Measurements from ENCODE around the gene SFTPB. TPM values are rescaled to one million over a fixed set of nuclear protein-coding genes. Genes with fewer than 3 reads are reported as not detected.

SFTPB gene
- total RNA-seq, 1 experiment from 2014 or later = 7.6 TPM

DNA sequence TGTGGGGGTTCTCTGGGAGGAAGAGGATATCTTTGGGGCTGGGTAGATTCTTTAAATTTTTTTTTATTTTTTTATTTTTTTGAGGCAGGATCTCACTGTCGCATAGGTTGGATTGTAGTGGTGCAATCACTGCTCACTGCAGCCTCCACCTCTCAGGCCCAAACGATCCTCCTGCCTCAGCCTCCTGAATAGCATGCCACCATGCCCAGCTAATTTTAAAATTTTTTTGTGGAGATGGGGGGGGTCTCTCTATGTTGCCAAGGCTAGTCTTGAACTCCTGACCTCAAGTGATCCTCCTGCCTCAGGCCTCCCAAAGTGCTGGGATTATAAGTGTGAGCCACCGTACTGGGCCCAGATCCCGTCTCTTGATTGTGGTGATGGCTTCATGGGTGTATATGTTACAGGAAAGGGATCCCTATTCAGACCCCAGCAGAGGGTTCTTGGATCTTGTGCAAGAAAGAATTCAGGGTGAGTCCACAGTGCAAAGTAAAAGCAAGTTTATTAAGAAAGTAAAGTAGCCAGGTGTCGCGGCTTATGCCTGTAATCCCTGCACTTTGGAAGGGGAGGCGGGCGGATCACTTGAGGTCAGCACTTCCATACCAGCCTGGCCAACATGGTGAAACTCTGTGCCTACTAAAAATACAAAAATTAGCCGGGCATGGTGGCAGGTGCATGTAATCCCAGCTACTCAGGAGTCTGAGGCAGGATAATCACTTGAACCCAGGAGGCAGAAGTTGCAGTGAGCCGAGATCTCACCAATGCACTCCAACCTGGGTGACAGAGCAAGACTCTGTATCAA is 54.1 kb downstream of the SFTPB start (continued):
- TF ChIP-seq, protein P1, sequence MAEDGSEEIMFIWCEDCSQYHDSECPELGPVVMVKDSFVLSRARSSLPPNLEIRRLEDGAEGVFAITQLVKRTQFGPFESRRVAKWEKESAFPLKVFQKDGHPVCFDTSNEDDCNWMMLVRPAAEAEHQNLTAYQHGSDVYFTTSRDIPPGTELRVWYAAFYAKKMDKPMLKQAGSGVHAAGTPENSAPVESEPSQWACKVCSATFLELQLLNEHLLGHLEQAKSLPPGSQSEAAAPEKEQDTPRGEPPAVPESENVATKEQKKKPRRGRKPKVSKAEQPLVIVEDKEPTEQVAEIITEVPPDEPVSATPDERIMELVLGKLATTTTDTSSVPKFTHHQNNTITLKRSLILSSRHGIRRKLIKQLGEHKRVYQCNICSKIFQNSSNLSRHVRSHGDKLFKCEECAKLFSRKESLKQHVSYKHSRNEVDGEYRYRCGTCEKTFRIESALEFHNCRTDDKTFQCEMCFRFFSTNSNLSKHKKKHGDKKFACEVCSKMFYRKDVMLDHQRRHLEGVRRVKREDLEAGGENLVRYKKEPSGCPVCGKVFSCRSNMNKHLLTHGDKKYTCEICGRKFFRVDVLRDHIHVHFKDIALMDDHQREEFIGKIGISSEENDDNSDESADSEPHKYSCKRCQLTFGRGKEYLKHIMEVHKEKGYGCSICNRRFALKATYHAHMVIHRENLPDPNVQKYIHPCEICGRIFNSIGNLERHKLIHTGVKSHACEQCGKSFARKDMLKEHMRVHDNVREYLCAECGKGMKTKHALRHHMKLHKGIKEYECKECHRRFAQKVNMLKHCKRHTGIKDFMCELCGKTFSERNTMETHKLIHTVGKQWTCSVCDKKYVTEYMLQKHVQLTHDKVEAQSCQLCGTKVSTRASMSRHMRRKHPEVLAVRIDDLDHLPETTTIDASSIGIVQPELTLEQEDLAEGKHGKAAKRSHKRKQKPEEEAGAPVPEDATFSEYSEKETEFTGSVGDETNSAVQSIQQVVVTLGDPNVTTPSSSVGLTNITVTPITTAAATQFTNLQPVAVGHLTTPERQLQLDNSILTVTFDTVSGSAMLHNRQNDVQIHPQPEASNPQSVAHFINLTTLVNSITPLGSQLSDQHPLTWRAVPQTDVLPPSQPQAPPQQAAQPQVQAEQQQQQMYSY (CRISPR knock-in tag; IDR thresholded peaks at IDR 0.05) = no peak

DNA sequence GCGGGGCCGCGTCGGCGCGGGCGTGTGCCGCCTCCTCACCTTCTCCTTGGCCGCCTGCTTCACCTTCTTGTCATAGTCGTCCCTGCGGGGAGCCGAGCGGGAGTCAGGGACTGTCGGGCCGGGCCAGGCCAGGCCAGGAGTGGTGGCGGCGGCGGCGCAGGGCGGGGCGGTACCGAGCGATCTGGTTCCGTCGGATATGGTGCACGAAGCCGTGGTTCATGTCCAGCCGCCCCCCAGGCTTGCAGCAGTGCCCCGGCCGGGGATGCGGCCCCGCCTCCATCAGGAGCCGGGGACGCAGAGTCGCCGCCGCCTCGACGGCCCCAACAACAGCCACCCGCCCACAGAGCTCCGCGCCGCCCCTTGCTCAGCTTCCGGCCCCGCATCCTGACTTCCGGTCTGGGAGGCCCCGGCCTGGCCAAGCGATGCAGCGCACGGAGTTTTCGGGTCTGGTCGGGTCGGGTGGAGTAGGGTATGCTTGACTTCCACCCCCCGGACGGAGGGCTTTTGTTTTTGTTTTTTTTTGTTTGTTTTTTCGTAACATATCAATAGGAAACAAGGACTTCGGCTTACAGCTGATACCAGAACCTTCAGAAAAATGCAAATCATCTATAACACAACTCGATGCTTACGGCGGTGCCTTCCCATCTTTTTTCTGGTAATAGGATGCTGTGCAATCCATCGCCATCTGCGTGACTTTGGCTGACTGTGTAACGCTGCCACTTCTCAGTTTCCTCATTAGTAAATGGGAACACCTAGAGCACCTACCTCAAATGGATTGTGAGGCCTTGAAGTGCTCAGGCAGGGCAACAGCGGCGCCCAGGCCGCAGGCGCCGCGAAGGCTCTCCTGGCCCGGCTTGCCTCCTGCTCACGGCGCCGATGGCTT is 56.1 kb downstream of the SFTPB start, which contains the start of gene C2orf68:
Gene C2orf68 (minus strand): TSS at position 362 of the 883 bp plus-strand sequence. CDS start 82 bp downstream, at position 280.
- Mint-ChIP-seq H3K9me3 (no peaks in the 10 kb centered on the region), H3K36me3 (peaks cover 24% of the 10 kb centered on the region), H3K27ac (peak within 1 kb of the TSS; percentile 96), H3K4me3 (peak within 1 kb of the TSS; percentile 98), H3K27me3 (ENCODE audit: low read depth) (no peaks in the 10 kb centered on the region), H3K4me1 (peaks cover 4% of the 10 kb centered on the region; the same call in 1 of the 2 replicates)
- ChIA-PET POLR2A (interaction anchor here (0.6 to 1.4 kb wide), 10 partner anchors 8 to 258 kb away, joined by 3 to 8 read pairs (median 3); partner anchors contain the start of genes ELMOD3, GGCX, RETSAT and SH2D6), CTCF (interaction anchor here (0.7 to 2.9 kb wide), 5 partner anchors 9 to 158 kb away, joined by 3 to 17 read pairs (median 3); partner anchors contain the start of gene TMEM150A)
- ATAC-seq (peak; percentile 85), DNase-seq (ENCODE audit: low spot score) (peak; percentile 92)
- TF ChIP-seq, protein P2, sequence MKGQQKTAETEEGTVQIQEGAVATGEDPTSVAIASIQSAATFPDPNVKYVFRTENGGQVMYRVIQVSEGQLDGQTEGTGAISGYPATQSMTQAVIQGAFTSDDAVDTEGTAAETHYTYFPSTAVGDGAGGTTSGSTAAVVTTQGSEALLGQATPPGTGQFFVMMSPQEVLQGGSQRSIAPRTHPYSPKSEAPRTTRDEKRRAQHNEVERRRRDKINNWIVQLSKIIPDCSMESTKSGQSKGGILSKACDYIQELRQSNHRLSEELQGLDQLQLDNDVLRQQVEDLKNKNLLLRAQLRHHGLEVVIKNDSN (CRISPR knock-in tag; IDR thresholded peaks at IDR 0.05) = peak; percentile 53
- no peak for TF ChIP-seq TCF7 (CRISPR knock-in tag; IDR thresholded peaks at IDR 0.05; ENCODE audit: low read depth)
- TF ChIP-seq, protein P3, sequence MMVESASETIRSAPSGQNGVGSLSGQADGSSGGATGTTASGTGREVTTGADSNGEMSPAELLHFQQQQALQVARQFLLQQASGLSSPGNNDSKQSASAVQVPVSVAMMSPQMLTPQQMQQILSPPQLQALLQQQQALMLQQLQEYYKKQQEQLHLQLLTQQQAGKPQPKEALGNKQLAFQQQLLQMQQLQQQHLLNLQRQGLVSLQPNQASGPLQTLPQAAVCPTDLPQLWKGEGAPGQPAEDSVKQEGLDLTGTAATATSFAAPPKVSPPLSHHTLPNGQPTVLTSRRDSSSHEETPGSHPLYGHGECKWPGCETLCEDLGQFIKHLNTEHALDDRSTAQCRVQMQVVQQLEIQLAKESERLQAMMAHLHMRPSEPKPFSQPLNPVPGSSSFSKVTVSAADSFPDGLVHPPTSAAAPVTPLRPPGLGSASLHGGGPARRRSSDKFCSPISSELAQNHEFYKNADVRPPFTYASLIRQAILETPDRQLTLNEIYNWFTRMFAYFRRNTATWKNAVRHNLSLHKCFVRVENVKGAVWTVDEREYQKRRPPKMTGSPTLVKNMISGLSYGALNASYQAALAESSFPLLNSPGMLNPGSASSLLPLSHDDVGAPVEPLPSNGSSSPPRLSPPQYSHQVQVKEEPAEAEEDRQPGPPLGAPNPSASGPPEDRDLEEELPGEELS (CRISPR knock-in tag; IDR thresholded peaks at IDR 0.05) = no peak
- peak; percentile 18; the same call in 1 of the 2 replicates for TF ChIP-seq ETV6 (CRISPR knock-in tag; IDR thresholded peaks at IDR 0.05)
- TF ChIP-seq ZNF219 (CRISPR knock-in tag; IDR thresholded peaks at IDR 0.05; ENCODE audit: borderline replicate concordance) = peak; percentile 85; the same call in 1 of the 2 replicates
- TF ChIP-seq, protein P4, sequence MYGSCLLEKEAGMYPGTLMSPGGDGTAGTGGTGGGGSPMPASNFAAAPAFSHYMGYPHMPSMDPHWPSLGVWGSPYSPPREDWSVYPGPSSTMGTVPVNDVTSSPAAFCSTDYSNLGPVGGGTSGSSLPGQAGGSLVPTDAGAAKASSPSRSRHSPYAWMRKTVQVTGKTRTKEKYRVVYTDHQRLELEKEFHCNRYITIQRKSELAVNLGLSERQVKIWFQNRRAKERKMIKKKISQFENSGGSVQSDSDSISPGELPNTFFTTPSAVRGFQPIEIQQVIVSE (CRISPR knock-in tag; IDR thresholded peaks at IDR 0.05; ENCODE audit: borderline replicate concordance) = no peak; the same call in 1 of the 2 replicates
- TF ChIP-seq FOXJ3 (CRISPR knock-in tag; IDR thresholded peaks at IDR 0.05; ENCODE audit: borderline replicate concordance) = no peak
- TF ChIP-seq, protein P5, sequence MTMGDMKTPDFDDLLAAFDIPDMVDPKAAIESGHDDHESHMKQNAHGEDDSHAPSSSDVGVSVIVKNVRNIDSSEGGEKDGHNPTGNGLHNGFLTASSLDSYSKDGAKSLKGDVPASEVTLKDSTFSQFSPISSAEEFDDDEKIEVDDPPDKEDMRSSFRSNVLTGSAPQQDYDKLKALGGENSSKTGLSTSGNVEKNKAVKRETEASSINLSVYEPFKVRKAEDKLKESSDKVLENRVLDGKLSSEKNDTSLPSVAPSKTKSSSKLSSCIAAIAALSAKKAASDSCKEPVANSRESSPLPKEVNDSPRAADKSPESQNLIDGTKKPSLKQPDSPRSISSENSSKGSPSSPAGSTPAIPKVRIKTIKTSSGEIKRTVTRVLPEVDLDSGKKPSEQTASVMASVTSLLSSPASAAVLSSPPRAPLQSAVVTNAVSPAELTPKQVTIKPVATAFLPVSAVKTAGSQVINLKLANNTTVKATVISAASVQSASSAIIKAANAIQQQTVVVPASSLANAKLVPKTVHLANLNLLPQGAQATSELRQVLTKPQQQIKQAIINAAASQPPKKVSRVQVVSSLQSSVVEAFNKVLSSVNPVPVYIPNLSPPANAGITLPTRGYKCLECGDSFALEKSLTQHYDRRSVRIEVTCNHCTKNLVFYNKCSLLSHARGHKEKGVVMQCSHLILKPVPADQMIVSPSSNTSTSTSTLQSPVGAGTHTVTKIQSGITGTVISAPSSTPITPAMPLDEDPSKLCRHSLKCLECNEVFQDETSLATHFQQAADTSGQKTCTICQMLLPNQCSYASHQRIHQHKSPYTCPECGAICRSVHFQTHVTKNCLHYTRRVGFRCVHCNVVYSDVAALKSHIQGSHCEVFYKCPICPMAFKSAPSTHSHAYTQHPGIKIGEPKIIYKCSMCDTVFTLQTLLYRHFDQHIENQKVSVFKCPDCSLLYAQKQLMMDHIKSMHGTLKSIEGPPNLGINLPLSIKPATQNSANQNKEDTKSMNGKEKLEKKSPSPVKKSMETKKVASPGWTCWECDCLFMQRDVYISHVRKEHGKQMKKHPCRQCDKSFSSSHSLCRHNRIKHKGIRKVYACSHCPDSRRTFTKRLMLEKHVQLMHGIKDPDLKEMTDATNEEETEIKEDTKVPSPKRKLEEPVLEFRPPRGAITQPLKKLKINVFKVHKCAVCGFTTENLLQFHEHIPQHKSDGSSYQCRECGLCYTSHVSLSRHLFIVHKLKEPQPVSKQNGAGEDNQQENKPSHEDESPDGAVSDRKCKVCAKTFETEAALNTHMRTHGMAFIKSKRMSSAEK (CRISPR knock-in tag; IDR thresholded peaks at IDR 0.05; ENCODE audit: borderline replicate concordance) = no peak
- TF ChIP-seq, protein P1 (CRISPR knock-in tag; IDR thresholded peaks at IDR 0.05) = no peak
- TF ChIP-seq HMGA2 (CRISPR knock-in tag; IDR thresholded peaks at IDR 0.05) = no peak
- TF ChIP-seq, protein P6, sequence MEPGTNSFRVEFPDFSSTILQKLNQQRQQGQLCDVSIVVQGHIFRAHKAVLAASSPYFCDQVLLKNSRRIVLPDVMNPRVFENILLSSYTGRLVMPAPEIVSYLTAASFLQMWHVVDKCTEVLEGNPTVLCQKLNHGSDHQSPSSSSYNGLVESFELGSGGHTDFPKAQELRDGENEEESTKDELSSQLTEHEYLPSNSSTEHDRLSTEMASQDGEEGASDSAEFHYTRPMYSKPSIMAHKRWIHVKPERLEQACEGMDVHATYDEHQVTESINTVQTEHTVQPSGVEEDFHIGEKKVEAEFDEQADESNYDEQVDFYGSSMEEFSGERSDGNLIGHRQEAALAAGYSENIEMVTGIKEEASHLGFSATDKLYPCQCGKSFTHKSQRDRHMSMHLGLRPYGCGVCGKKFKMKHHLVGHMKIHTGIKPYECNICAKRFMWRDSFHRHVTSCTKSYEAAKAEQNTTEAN (CRISPR knock-in tag; IDR thresholded peaks at IDR 0.05) = 0 out of 2 replicates have a peak, but pooled peaks have one; percentile 71
- TF ChIP-seq IRF2 (CRISPR knock-in tag; IDR thresholded peaks at IDR 0.05; ENCODE audit: borderline replicate concordance, low read depth) = no peak
- TF ChIP-seq NFATC4 (CRISPR knock-in tag; IDR thresholded peaks at IDR 0.05) = no peak
- TF ChIP-seq FOXP1 (CRISPR knock-in tag; IDR thresholded peaks at IDR 0.05; ENCODE audit: borderline replicate concordance) = peak; percentile 86
